ENCODE data around the gene EIF5AL1. TPM values are rescaled to one million over a fixed set of nuclear protein-coding genes. Genes with fewer than 3 reads are reported as not detected.
A peak's percentile ranks its signal among the peaks of the same experiment; 100 is the strongest.
"Not testable (repeated sequence)": the region's sequence is repeated elsewhere in the genome, so short reads cannot be mapped to it uniquely, and the experiment has no call there.

EIF5AL1 gene
- total and polyA plus RNA-seq, 2 donors (not counting 1 experiment from before 2014, with no cell fraction given), result 0.33 to 2.0 TPM

- H3K4me2 ChIP-seq (ENCODE audit: extremely low read depth, insufficient read depth, low read length); H4K20me1 ChIP-seq (ENCODE audit: control insufficient read depth, extremely low read depth, insufficient read depth, low read length); H3K9ac ChIP-seq (ENCODE audit: insufficient read depth, low read length); H3K4me1 ChIP-seq (ENCODE audit: control insufficient read depth, extremely low read depth, insufficient read depth, low read length); H3K4me3 ChIP-seq (replicated peaks in 1 of 4; ENCODE audit: control extremely low read depth in 1 of 4, insufficient read depth in 1 of 4, low read depth in 3 of 4, low read length in 4 of 4); H3K79me2 ChIP-seq (ENCODE audit: control insufficient read depth, insufficient read depth, low read length); H3K27ac ChIP-seq (ENCODE audit: insufficient read depth, low read length); H3K36me3 ChIP-seq (ENCODE audit: control insufficient read depth, insufficient read depth, low read length); H3K9me3 ChIP-seq (ENCODE audit: control insufficient read depth, insufficient read depth, low read depth, low read length); H3K27me3 ChIP-seq (ENCODE audit: control insufficient read depth, insufficient read depth, low read length); H2AFZ ChIP-seq (ENCODE audit: low read length); DNase-seq (ENCODE audit: low read depth in 2 of 2): not testable (repeated sequence)
Measured at GRCh38 chr10:79509306-79509933, 2.9 kb upstream of the EIF5AL1 start.

- not testable (repeated sequence) for H4K20me1 ChIP-seq (ENCODE audit: control insufficient read depth, extremely low read depth, insufficient read depth, low read length); H3K27me3 ChIP-seq (ENCODE audit: control insufficient read depth, insufficient read depth, low read length); DNase-seq (ENCODE audit: low read depth in 2 of 2); H3K27ac ChIP-seq (ENCODE audit: insufficient read depth, low read length); H3K36me3 ChIP-seq (ENCODE audit: control insufficient read depth, insufficient read depth, low read length); H3K4me1 ChIP-seq (ENCODE audit: control insufficient read depth, extremely low read depth, insufficient read depth, low read length); H3K9me3 ChIP-seq (ENCODE audit: control insufficient read depth, insufficient read depth, low read depth, low read length); H3K4me2 ChIP-seq (ENCODE audit: extremely low read depth, insufficient read depth, low read length); H3K9ac ChIP-seq (ENCODE audit: insufficient read depth, low read length); H3K79me2 ChIP-seq (ENCODE audit: control insufficient read depth, insufficient read depth, low read length); H3K4me3 ChIP-seq (replicated peaks in 1 of 4; ENCODE audit: control extremely low read depth in 1 of 4, insufficient read depth in 1 of 4, low read depth in 3 of 4, low read length in 4 of 4); H2AFZ ChIP-seq (ENCODE audit: low read length)
Measured at GRCh38 chr10:79509934-79510508, 2.3 kb upstream of the EIF5AL1 start.

DNA sequence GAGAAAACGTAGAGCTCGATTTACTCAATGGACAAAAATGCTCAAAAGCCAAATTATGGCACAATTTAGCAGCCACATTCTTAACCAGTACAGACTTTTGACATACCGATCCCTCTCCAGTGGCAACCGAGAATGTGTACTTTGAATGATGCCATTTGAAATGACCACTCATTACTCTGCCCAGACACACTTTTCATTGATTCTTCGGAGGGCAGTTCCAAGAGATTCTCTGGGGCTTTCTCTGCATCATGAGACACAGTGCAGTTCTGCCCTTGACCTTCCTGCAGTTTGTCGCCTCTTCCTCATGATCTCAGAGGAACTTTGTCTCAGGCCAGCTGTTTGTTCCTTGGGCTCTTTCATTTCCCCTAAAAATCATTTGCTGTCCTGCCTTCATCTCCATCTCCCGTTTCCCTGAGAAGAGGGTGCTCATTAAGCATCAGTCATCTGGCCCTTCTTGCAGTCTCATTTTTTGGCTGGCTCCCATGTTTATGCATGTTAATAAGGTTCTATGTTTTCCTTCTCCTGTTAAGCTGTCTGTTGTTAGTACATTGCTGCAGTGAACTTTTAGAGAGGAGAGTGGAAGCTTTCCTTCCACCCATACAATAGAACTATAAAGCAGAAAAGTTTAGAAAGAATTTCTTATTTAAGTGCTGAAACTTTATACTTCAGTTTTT is 4.3 kb downstream of the EIF5AL1 start:
- not testable (repeated sequence) for H3K4me1 ChIP-seq (ENCODE audit: control insufficient read depth, extremely low read depth, insufficient read depth, low read length); H3K36me3 ChIP-seq (ENCODE audit: control insufficient read depth, insufficient read depth, low read length); H3K4me2 ChIP-seq (ENCODE audit: extremely low read depth, insufficient read depth, low read length); H4K20me1 ChIP-seq (ENCODE audit: control insufficient read depth, extremely low read depth, insufficient read depth, low read length); H3K4me3 ChIP-seq (replicated peaks in 1 of 4; ENCODE audit: control extremely low read depth in 1 of 4, insufficient read depth in 1 of 4, low read depth in 3 of 4, low read length in 4 of 4); H3K27me3 ChIP-seq (ENCODE audit: control insufficient read depth, insufficient read depth, low read length); H2AFZ ChIP-seq (ENCODE audit: low read length); H3K9ac ChIP-seq (ENCODE audit: insufficient read depth, low read length); H3K27ac ChIP-seq (ENCODE audit: insufficient read depth, low read length); H3K9me3 ChIP-seq (ENCODE audit: control insufficient read depth, insufficient read depth, low read depth, low read length); H3K79me2 ChIP-seq (ENCODE audit: control insufficient read depth, insufficient read depth, low read length)
- DNase-seq (ENCODE audit: low read depth in 2 of 2), result peak in 1 of 2 donors; percentile 14

DNA sequence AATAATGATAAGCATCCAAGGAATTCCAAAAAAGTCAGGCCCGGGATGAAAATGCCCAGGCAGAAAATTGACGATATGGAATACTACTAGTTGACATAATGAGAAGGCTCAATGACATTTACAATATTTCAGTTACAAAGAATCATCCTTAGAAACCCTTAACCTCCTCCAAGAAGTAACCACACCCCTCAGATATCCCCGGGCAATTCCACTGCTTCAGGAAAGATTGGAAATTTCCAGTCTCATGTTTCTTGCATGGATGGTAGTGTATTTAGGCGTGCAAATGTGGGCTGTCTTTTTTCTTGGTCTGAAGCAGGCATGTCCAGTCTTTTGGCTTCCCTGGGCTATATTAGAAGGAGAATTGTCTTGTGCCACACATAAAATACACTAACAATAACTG is 5.2 kb downstream of the EIF5AL1 start:
- not testable (repeated sequence) for H2AFZ ChIP-seq (ENCODE audit: low read length); H3K36me3 ChIP-seq (ENCODE audit: control insufficient read depth, insufficient read depth, low read length); H3K4me2 ChIP-seq (ENCODE audit: extremely low read depth, insufficient read depth, low read length); H3K27ac ChIP-seq (ENCODE audit: insufficient read depth, low read length); H3K9ac ChIP-seq (ENCODE audit: insufficient read depth, low read length); H4K20me1 ChIP-seq (ENCODE audit: control insufficient read depth, extremely low read depth, insufficient read depth, low read length); H3K79me2 ChIP-seq (ENCODE audit: control insufficient read depth, insufficient read depth, low read length); H3K4me3 ChIP-seq (replicated peaks in 1 of 4; ENCODE audit: control extremely low read depth in 1 of 4, insufficient read depth in 1 of 4, low read depth in 3 of 4, low read length in 4 of 4); DNase-seq (ENCODE audit: low read depth in 2 of 2); H3K4me1 ChIP-seq (ENCODE audit: control insufficient read depth, extremely low read depth, insufficient read depth, low read length); H3K27me3 ChIP-seq (ENCODE audit: control insufficient read depth, insufficient read depth, low read length); H3K9me3 ChIP-seq (ENCODE audit: control insufficient read depth, insufficient read depth, low read depth, low read length)

DNA sequence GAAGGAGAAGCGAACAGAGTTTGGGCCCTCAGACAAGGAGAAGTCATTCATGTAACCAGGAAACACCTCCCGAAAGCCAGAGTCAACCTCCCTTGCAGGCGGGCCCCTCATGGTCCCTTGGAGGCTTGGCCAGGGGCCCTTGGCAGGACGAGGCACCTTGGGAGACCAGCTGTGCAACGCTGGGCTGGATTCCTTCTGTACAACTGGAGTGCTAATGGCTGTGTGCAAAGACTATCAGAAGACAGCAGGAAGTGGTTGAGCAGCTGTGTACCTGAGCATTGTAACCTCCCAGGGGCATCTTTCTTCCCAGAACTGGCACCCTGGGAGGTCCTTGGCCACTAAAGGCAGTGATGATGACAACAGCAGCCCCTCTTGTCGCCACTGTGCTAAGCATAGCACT is 9.4 kb downstream of the EIF5AL1 start:
- H3K27ac ChIP-seq (ENCODE audit: insufficient read depth, low read length); H4K20me1 ChIP-seq (ENCODE audit: control insufficient read depth, extremely low read depth, insufficient read depth, low read length); H2AFZ ChIP-seq (ENCODE audit: low read length): not testable (repeated sequence)

GRCh38 chr10:79522464-79522863 is 10.1 kb downstream of the EIF5AL1 start:
- H2AFZ ChIP-seq (ENCODE audit: low read length); DNase-seq (ENCODE audit: low read depth in 2 of 2); H3K4me1 ChIP-seq (ENCODE audit: control insufficient read depth, extremely low read depth, insufficient read depth, low read length); H3K36me3 ChIP-seq (ENCODE audit: control insufficient read depth, insufficient read depth, low read length); H3K9ac ChIP-seq (ENCODE audit: insufficient read depth, low read length); H3K79me2 ChIP-seq (ENCODE audit: control insufficient read depth, insufficient read depth, low read length); H3K4me3 ChIP-seq (replicated peaks in 1 of 4; ENCODE audit: control extremely low read depth in 1 of 4, insufficient read depth in 1 of 4, low read depth in 3 of 4, low read length in 4 of 4); H4K20me1 ChIP-seq (ENCODE audit: control insufficient read depth, extremely low read depth, insufficient read depth, low read length); H3K27me3 ChIP-seq (ENCODE audit: control insufficient read depth, insufficient read depth, low read length); H3K27ac ChIP-seq (ENCODE audit: insufficient read depth, low read length); H3K4me2 ChIP-seq (ENCODE audit: extremely low read depth, insufficient read depth, low read length); H3K9me3 ChIP-seq (ENCODE audit: control insufficient read depth, insufficient read depth, low read depth, low read length): not testable (repeated sequence)

More for the DNA sequence above, 9.4 kb downstream of the EIF5AL1 start:
- not testable (repeated sequence) for H3K36me3 ChIP-seq (ENCODE audit: control insufficient read depth, insufficient read depth, low read length); DNase-seq (ENCODE audit: low read depth in 2 of 2); H3K79me2 ChIP-seq (ENCODE audit: control insufficient read depth, insufficient read depth, low read length); H3K9me3 ChIP-seq (ENCODE audit: control insufficient read depth, insufficient read depth, low read depth, low read length); H3K27me3 ChIP-seq (ENCODE audit: control insufficient read depth, insufficient read depth, low read length); H3K9ac ChIP-seq (ENCODE audit: insufficient read depth, low read length); H3K4me2 ChIP-seq (ENCODE audit: extremely low read depth, insufficient read depth, low read length); H3K4me3 ChIP-seq (replicated peaks in 1 of 4; ENCODE audit: control extremely low read depth in 1 of 4, insufficient read depth in 1 of 4, low read depth in 3 of 4, low read length in 4 of 4); H3K4me1 ChIP-seq (ENCODE audit: control insufficient read depth, extremely low read depth, insufficient read depth, low read length)
